ENCODE results near the gene UPK3A.

Gene UPK3A

GRCh38 chr22:45331486-45331885 lies 46.7 kb downstream of the UPK3A start:
- no peak overlapping the region for H3K4me3 ChIP-seq (ENCODE audit: control insufficient read depth, low read depth, low read length)
- no peak for DNase-seq (ENCODE audit: low read depth)
- TF ChIP-seq, protein P1, sequence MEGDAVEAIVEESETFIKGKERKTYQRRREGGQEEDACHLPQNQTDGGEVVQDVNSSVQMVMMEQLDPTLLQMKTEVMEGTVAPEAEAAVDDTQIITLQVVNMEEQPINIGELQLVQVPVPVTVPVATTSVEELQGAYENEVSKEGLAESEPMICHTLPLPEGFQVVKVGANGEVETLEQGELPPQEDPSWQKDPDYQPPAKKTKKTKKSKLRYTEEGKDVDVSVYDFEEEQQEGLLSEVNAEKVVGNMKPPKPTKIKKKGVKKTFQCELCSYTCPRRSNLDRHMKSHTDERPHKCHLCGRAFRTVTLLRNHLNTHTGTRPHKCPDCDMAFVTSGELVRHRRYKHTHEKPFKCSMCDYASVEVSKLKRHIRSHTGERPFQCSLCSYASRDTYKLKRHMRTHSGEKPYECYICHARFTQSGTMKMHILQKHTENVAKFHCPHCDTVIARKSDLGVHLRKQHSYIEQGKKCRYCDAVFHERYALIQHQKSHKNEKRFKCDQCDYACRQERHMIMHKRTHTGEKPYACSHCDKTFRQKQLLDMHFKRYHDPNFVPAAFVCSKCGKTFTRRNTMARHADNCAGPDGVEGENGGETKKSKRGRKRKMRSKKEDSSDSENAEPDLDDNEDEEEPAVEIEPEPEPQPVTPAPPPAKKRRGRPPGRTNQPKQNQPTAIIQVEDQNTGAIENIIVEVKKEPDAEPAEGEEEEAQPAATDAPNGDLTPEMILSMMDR (conservative IDR thresholded peaks at IDR 0.05; ENCODE audit: control insufficient read depth, insufficient read depth, low read depth, low read length): no peak

- no peak overlapping the region for H3K4me3 ChIP-seq (ENCODE audit: control insufficient read depth, low read depth, low read length)
- TF ChIP-seq, protein P1 (conservative IDR thresholded peaks at IDR 0.05; ENCODE audit: control insufficient read depth, insufficient read depth, low read depth, low read length): no peak
- no peak for DNase-seq (ENCODE audit: low read depth)
These were observed 47.3 kb downstream of the UPK3A start for GRCh38 chr22:45332001-45332400.

DNA sequence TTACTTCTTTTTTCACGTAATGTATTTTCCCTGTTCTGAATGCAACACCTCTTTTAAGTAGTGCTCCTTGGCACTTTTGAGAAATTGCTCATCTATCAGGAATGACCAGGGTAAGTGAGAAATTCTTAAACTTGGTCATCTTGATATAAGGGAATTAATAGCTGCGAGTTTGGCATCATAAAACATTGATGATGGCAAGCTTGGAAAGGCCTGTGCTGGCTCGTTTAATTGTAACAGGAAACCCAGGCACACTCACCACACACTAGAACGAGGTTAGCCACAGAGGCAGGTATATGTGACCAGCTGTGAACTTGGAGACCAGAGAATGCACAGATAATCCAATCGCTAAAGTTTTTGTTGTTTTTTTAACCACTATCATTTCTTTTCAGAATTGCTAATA lies 49.3 kb downstream of the UPK3A start:
- H3K4me3 ChIP-seq (ENCODE audit: control insufficient read depth, low read depth, low read length): no peak overlapping the region
- TF ChIP-seq, protein P1 (conservative IDR thresholded peaks at IDR 0.05; ENCODE audit: control insufficient read depth, insufficient read depth, low read depth, low read length): no peak
- no peak for DNase-seq (ENCODE audit: low read depth)

DNA sequence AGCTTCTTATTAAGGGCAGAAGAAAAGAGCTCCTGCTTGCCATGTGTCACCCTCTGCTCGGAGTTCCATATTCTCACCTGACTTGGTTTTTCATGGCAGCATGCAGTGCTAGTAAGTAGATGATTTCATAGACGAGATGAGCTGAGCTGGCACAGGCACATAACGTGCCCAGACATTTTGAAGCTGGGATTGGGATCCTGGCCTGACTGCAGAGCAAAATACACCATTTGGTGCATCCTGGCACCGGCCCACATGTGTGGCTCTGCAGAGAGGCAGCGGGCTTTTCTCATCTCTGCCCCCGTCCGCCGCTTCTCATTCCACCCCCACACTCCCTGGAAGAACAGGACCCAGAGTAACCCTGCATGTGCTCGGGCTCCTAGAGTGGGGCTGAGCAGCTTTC lies 49.8 kb downstream of the UPK3A start:
- no peak overlapping the region for H3K4me3 ChIP-seq (ENCODE audit: control insufficient read depth, low read depth, low read length)
- DNase-seq (ENCODE audit: low read depth): no peak
- TF ChIP-seq, protein P1 (conservative IDR thresholded peaks at IDR 0.05; ENCODE audit: control insufficient read depth, insufficient read depth, low read depth, low read length): no peak

GRCh38 chr22:45335021-45335818 lies 50.5 kb downstream of the UPK3A start:
- TF ChIP-seq, protein P1 (conservative IDR thresholded peaks at IDR 0.05; ENCODE audit: control insufficient read depth, insufficient read depth, low read depth, low read length): no peak
- DNase-seq (ENCODE audit: low read depth): no peak
- H3K4me3 ChIP-seq (ENCODE audit: control insufficient read depth, low read depth, low read length): no peak overlapping the region

DNA sequence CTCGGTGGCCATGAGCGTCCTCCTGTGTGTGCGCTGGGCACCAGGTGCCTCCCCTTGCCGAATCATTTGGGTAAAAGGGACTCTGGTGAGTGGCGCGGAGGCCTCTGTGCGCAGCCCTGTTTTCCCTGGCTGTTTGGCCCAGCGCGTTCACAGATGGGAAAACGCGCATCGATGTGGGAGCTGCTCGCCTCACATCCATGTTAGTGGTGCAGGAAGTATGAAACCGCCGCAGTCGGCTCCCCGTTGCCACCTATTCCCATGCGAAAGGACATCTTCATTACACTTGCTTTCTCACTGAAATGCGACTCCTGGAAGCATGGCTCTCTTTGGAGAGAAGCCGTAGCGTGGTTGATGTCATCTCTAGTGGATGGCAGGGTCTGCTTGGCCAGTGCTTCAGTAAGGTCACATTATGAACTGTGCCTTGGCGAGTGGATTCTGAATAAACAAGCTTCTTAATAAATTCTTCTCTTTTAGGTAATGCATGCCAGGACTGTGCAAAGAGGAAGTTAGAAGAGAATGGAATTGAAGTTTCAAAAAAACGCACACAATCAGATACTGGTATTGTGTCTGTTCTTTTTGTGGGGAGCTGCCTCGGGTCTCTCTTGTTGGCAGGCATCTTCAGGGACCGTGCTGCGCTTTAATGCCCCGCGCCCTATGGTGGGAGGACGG lies 51.2 kb downstream of the UPK3A start:
- DNase-seq (ENCODE audit: low read depth): no peak
- no peak overlapping the region for H3K4me3 ChIP-seq (ENCODE audit: control insufficient read depth, low read depth, low read length)
- TF ChIP-seq, protein P1 (conservative IDR thresholded peaks at IDR 0.05; ENCODE audit: control insufficient read depth, insufficient read depth, low read depth, low read length): no peak
